Measurements from ENCODE around the gene BTBD1. TPM values are rescaled to one million over a fixed set of nuclear protein-coding genes. Genes with fewer than 3 reads are reported as not detected.

The BTBD1 gene
- total RNA-seq, 4 donors from 2014 or later = 37.3 to 60.8 (median 55.9) TPM

- DNase-seq = no peak
- H3K4me3 ChIP-seq = no peak overlapping the region
- TF ChIP-seq POLR2A (IDR thresholded peaks at IDR 0.05) = no peak
- TF ChIP-seq, protein P1, sequence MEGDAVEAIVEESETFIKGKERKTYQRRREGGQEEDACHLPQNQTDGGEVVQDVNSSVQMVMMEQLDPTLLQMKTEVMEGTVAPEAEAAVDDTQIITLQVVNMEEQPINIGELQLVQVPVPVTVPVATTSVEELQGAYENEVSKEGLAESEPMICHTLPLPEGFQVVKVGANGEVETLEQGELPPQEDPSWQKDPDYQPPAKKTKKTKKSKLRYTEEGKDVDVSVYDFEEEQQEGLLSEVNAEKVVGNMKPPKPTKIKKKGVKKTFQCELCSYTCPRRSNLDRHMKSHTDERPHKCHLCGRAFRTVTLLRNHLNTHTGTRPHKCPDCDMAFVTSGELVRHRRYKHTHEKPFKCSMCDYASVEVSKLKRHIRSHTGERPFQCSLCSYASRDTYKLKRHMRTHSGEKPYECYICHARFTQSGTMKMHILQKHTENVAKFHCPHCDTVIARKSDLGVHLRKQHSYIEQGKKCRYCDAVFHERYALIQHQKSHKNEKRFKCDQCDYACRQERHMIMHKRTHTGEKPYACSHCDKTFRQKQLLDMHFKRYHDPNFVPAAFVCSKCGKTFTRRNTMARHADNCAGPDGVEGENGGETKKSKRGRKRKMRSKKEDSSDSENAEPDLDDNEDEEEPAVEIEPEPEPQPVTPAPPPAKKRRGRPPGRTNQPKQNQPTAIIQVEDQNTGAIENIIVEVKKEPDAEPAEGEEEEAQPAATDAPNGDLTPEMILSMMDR (IDR thresholded peaks at IDR 0.05) = no peak
- H3K4me1 ChIP-seq = peaks cover 0 to 19% (median 4%) of the 10 kb centered on the region in 3 donors
- H3K36me3 ChIP-seq = no peaks in the 10 kb centered on the region
- peaks cover 0 to 20% (median 0%) of the 10 kb centered on the region in 4 donors for H3K27me3 ChIP-seq
- intact Hi-C loops (cut with DNase I) = no loop called here
- peak overlapping the region in 2 of 4 donors; percentile 43 to 73 for H3K27ac ChIP-seq
- WGBS, 2 donors = 72 to 77% methylated on average over 5 of the region's 5 CpGs
- no peaks in the 10 kb centered on the region for H3K9me3 ChIP-seq
Measured at GRCh38 chr15:83113881-83114674, 47.0 kb upstream of the BTBD1 start.

DNA sequence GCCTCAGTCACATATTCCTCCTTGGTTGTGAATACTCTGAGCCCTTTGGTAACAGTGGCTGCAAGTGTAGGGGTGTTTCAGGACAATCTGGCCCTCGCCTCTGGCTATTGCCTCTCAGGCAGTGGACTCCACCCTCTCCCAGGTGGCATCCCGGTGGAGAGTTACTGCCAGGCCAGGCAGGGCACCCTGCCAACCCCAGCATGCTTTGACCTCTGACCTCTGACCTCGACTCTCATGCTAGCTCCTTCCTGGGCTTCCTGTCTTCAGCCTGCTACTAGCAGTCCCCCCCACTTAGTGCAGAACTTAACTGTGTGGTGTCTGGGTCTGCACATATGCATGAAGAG lies 45.9 kb upstream of the BTBD1 start:
- intact Hi-C loops (cut with DNase I) = no loop called here
- peaks cover 0 to 30% (median 4%) of the 10 kb centered on the region in 3 donors for H3K4me1 ChIP-seq
- TF ChIP-seq, protein P1 (IDR thresholded peaks at IDR 0.05) = no peak
- no peak for TF ChIP-seq POLR2A (IDR thresholded peaks at IDR 0.05)

GRCh38 chr15:83112233-83112955 lies 45.3 kb upstream of the BTBD1 start:
- DNase-seq = no peak
- peak overlapping the region in 2 of 4 donors; percentile 45 to 73 for H3K27ac ChIP-seq
- H3K9me3 ChIP-seq = no peaks in the 10 kb centered on the region
- H3K4me3 ChIP-seq = no peak overlapping the region
- intact Hi-C loops (cut with DNase I) = no loop called here
- H3K4me1 ChIP-seq = peaks cover 0 to 36% (median 8%) of the 10 kb centered on the region in 3 donors
- TF ChIP-seq, protein P1 (IDR thresholded peaks at IDR 0.05) = no peak
- TF ChIP-seq POLR2A (IDR thresholded peaks at IDR 0.05) = no peak
- peaks cover 0 to 37% (median 3%) of the 10 kb centered on the region in 4 donors for H3K27me3 ChIP-seq
- WGBS, 2 donors = 51 to 61% methylated on average over 8 of the region's 8 CpGs
- H3K36me3 ChIP-seq = no peaks in the 10 kb centered on the region

More for the DNA sequence above, 45.9 kb upstream of the BTBD1 start:
- Histone ChIP-seq H3K36me3 (no peaks in the 10 kb centered on the region), H3K27me3 (peaks cover 0 to 31% (median 0%) of the 10 kb centered on the region in 4 donors), H3K4me3 (no peak overlapping the region), H3K27ac (peak overlapping the region in 2 of 4 donors; percentile 43 to 73), H3K9me3 (no peaks in the 10 kb centered on the region)
- no peak for DNase-seq
- WGBS, 2 donors = 45 to 49% methylated on average over 2 to 3 of the region's 3 CpGs

DNA sequence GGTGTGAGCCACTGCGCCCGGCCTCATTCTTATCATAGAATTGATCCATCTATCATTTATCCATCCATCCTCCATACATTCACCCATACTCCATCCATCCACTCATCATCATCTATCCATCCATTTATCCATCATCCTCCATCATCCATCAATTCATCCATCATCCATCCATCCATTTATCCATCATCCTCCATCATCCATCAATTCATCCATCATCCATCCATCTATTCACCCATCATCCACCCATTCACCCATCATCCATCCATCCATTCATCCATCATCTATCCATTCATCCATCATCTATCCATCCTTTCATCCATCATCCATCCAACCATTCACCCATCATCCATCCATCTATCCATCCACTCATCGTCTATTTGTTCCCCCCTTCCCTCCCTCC lies 44.1 kb upstream of the BTBD1 start:
- Histone ChIP-seq H3K27me3 (peaks cover 0 to 48% (median 3%) of the 10 kb centered on the region in 4 donors), H3K4me1 (peaks cover 0 to 42% (median 8%) of the 10 kb centered on the region in 3 donors), H3K36me3 (no peaks in the 10 kb centered on the region), H3K4me3 (no peak overlapping the region), H3K27ac (peak overlapping the region in 1 of 4 donors; percentile 73), H3K9me3 (no peaks in the 10 kb centered on the region)
- no peak for DNase-seq
- 90 to 100% methylated on average over 3 of the region's 3 CpGs for WGBS, 2 donors
- intact Hi-C loops (cut with DNase I) = no loop called here
- no peak for TF ChIP-seq POLR2A (IDR thresholded peaks at IDR 0.05)
- TF ChIP-seq, protein P1 (IDR thresholded peaks at IDR 0.05) = no peak

DNA sequence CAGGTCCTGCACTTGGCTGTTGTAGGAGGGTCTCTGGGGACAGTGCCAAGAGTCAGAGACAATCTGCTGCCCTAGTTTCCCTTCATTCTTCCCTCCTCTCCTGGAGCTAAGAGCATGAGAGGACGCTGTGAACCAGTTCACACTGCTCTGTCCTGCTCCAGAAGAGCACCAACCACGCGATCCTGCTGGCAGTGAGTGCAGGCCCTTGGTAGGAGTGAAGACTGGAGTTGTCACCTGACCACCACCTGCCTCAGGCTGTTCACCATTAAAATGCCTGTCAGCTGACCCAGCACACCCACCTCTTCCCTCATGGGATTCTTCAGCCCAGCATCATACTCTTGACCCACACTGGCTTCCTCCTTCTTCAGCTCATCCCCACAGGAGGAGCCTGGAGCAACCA lies 43.3 kb upstream of the BTBD1 start:
- Histone ChIP-seq H3K4me3 (no peak overlapping the region), H3K36me3 (no peaks in the 10 kb centered on the region), H3K9me3 (no peaks in the 10 kb centered on the region), H3K4me1 (peaks cover 0 to 42% (median 8%) of the 10 kb centered on the region in 3 donors), H3K27me3 (peaks cover 0 to 55% (median 3%) of the 10 kb centered on the region in 4 donors), H3K27ac (no peak overlapping the region)
- no peak for TF ChIP-seq POLR2A (IDR thresholded peaks at IDR 0.05)
- TF ChIP-seq, protein P1 (IDR thresholded peaks at IDR 0.05) = no peak
- WGBS, 2 donors = 71 to 85% methylated on average over 2 to 3 of the region's 3 CpGs
- intact Hi-C loops (cut with DNase I) = no loop called here
- DNase-seq = no peak
